ENCODE data around the gene MTMR4. TPM values are rescaled to one million over a fixed set of nuclear protein-coding genes. Genes with fewer than 3 reads are reported as not detected.

MTMR4 gene
- polyA plus RNA-seq, 1 donor from 2014 or later = 124 TPM

GRCh38 chr17:58513267-58513964 is 1.0 kb downstream of the MTMR4 start:
- H4K20me1 ChIP-seq (ENCODE audit: insufficient read depth) = no peaks in the 10 kb centered on the region
- H3K9me3 ChIP-seq (ENCODE audit: low read length) = no peaks in the 10 kb centered on the region
- no peaks in the 10 kb centered on the region for H3K27me3 ChIP-seq (ENCODE audit: insufficient read depth, low read depth, low read length)
- peak; percentile 37 for TF ChIP-seq RAD21 (conservative IDR thresholded peaks at IDR 0.05)
- TF ChIP-seq EP300 (conservative IDR thresholded peaks at IDR 0.05; ENCODE audit: poor library complexity, severe bottlenecking) = peak; percentile 47
- no peak for TF ChIP-seq EZH2 (IDR thresholded peaks at IDR 0.05; ENCODE audit: borderline replicate concordance, insufficient read depth, low read length, poor library complexity, severe bottlenecking)
- TF ChIP-seq, protein P1, sequence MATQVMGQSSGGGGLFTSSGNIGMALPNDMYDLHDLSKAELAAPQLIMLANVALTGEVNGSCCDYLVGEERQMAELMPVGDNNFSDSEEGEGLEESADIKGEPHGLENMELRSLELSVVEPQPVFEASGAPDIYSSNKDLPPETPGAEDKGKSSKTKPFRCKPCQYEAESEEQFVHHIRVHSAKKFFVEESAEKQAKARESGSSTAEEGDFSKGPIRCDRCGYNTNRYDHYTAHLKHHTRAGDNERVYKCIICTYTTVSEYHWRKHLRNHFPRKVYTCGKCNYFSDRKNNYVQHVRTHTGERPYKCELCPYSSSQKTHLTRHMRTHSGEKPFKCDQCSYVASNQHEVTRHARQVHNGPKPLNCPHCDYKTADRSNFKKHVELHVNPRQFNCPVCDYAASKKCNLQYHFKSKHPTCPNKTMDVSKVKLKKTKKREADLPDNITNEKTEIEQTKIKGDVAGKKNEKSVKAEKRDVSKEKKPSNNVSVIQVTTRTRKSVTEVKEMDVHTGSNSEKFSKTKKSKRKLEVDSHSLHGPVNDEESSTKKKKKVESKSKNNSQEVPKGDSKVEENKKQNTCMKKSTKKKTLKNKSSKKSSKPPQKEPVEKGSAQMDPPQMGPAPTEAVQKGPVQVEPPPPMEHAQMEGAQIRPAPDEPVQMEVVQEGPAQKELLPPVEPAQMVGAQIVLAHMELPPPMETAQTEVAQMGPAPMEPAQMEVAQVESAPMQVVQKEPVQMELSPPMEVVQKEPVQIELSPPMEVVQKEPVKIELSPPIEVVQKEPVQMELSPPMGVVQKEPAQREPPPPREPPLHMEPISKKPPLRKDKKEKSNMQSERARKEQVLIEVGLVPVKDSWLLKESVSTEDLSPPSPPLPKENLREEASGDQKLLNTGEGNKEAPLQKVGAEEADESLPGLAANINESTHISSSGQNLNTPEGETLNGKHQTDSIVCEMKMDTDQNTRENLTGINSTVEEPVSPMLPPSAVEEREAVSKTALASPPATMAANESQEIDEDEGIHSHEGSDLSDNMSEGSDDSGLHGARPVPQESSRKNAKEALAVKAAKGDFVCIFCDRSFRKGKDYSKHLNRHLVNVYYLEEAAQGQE (IDR thresholded peaks at IDR 0.05; ENCODE audit: borderline replicate concordance) = peak; percentile 81
- TF ChIP-seq MXI1 (conservative IDR thresholded peaks at IDR 0.05; ENCODE audit: poor library complexity, severe bottlenecking) = peak; percentile 26
- peak; percentile 88 for TF ChIP-seq POLR2AphosphoS5 (IDR thresholded peaks at IDR 0.05)
- peak; percentile 55 for TF ChIP-seq SMC3 (conservative IDR thresholded peaks at IDR 0.05; ENCODE audit: poor library complexity)
- TF ChIP-seq TAF1 (IDR thresholded peaks at IDR 0.05; ENCODE audit: low read depth) = peak; percentile 75
- TF ChIP-seq CTCF (IDR thresholded peaks at IDR 0.05; ENCODE audit: poor library complexity, severe bottlenecking) = peak; percentile 75
- H3K9me2 ChIP-seq (ENCODE audit: insufficient read depth, low read length) = no peaks in the 10 kb centered on the region
- H3K36me3 ChIP-seq (ENCODE audit: insufficient read depth, low read length) = peaks cover 9% of the 10 kb centered on the region
- H3F3A ChIP-seq (ENCODE audit: insufficient read depth, low read length, poor library complexity, severe bottlenecking) = no peaks in the 10 kb centered on the region
- H2AFZ ChIP-seq (ENCODE audit: low read depth, low read length) = peak overlapping the region; percentile 49
- H3K4me3 ChIP-seq (ENCODE audit: low read length) = peak overlapping the region; percentile 99
- peaks cover 50% of the 10 kb centered on the region for H3K79me2 ChIP-seq (replicated peaks; ENCODE audit: insufficient read depth, low read length)
- H3K9ac ChIP-seq (ENCODE audit: low read length) = peak overlapping the region; percentile 93
- peak overlapping the region; percentile 75 for H3K4me2 ChIP-seq (ENCODE audit: low read length)
- H3K27ac ChIP-seq (ENCODE audit: low read length) = peak overlapping the region; percentile 95

DNA sequence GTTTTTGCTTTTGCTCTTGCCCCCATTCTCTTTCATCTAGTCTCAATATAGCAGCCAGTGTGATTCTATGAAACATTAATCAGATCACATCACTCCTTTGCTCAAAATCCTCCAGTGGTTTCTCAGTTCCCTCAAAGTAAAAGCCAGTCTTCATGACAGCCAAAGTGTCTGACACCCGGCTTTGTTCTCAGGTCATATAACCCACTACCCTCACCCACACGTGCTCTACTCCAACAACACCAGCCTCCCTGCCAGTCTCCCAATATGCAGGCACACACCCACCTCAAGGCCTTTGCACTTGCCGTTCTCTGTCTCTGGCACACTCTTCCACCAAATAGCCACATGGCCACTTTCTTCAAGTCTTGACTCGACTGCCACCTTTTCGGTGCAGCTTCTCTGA is 4.4 kb downstream of the MTMR4 start:
- Histone ChIP-seq H3K9ac (ENCODE audit: low read length) (no peak overlapping the region), H3K36me3 (ENCODE audit: insufficient read depth, low read length) (peaks cover 9% of the 10 kb centered on the region), H3K79me2 (replicated peaks; ENCODE audit: insufficient read depth, low read length) (peaks cover 37% of the 10 kb centered on the region), H4K20me1 (ENCODE audit: insufficient read depth) (no peaks in the 10 kb centered on the region), H3K27me3 (ENCODE audit: insufficient read depth, low read depth, low read length) (no peaks in the 10 kb centered on the region), H3K9me2 (ENCODE audit: insufficient read depth, low read length) (no peaks in the 10 kb centered on the region), H3K4me3 (ENCODE audit: low read length) (no peak overlapping the region), H3K27ac (ENCODE audit: low read length) (no peak overlapping the region), H2AFZ (ENCODE audit: low read depth, low read length) (no peak overlapping the region), H3F3A (ENCODE audit: insufficient read depth, low read length, poor library complexity, severe bottlenecking) (no peaks in the 10 kb centered on the region), H3K4me2 (ENCODE audit: low read length) (no peak overlapping the region), H3K9me3 (ENCODE audit: low read length) (no peaks in the 10 kb centered on the region)
- TF ChIP-seq MXI1 (conservative IDR thresholded peaks at IDR 0.05; ENCODE audit: poor library complexity, severe bottlenecking) (no peak), EZH2 (IDR thresholded peaks at IDR 0.05; ENCODE audit: borderline replicate concordance, insufficient read depth, low read length, poor library complexity, severe bottlenecking) (no peak), RAD21 (conservative IDR thresholded peaks at IDR 0.05) (no peak), TAF1 (IDR thresholded peaks at IDR 0.05; ENCODE audit: low read depth) (no peak), EP300 (conservative IDR thresholded peaks at IDR 0.05; ENCODE audit: poor library complexity, severe bottlenecking) (no peak), CTCF (IDR thresholded peaks at IDR 0.05; ENCODE audit: poor library complexity, severe bottlenecking) (no peak), POLR2AphosphoS5 (IDR thresholded peaks at IDR 0.05) (no peak), SMC3 (conservative IDR thresholded peaks at IDR 0.05; ENCODE audit: poor library complexity) (no peak)
- TF ChIP-seq, protein P1 (IDR thresholded peaks at IDR 0.05; ENCODE audit: borderline replicate concordance) = no peak

Data from neural cell (in vitro differentiated cells).